HepG2 (cell line): ENCODE results near the gene VAC14. TPM values are rescaled to one million over a fixed set of nuclear protein-coding genes. Genes with fewer than 3 reads are reported as not detected.
A peak's percentile ranks its signal among the peaks of the same experiment; 100 is the strongest.

Source experiments
- ATAC-seq: fragments of 200-7000 bp; cut with Tn5 transposase; 3 replicates; pipeline ENCODE4 v1.9.1; 2020; ENCODE audit warnings: mild to moderate bottlenecking, moderate library complexity
- BruUV-seq: library from RNA; stranded (reverse); fragments of 400-500 nt; replicated peaks from 2 replicates; lab custom pipeline; 2021; lab: Mats Ljungman, UMichigan
- CTCF ChIA-PET: fragments of 300-600 bp; formaldehyde crosslinking; extraction: SDS; loops from one replicate; lab custom pipeline; 2021; ENCODE audit warnings: low total read pairs, inconsistent platforms, low intra/inter-chr PET ratio; lab: Yijun Ruan, JAX
- POLR2A ChIA-PET: fragments of 350-600 bp; sonication (Branson Sonifier 250); formaldehyde crosslinking; loops from one replicate; lab custom pipeline; 2020; ENCODE audit warnings: antibody characterized with exemption, inconsistent platforms; lab: Yijun Ruan, JAX
- DNase-seq: peaks from one replicate; pipeline ENCODE4 v3.0.0-alpha.2; 2015; ENCODE audit warnings: low spot score
- FAIRE-seq: peaks from 3 replicates; lab custom pipeline; 2011; peaks lifted over from hg19 to GRCh38; lab: Jason Lieb, UNC
- H2AFZ ChIP-seq: one replicate; pipeline ENCODE4 v1.6.1; 2011; ENCODE audit warnings: low read length, inconsistent platforms
- H3K27ac ChIP-seq: fragments of 300-600 bp; 3 replicates; pipeline ENCODE4 v1.8.0; 2011; ENCODE audit warnings: mixed run types, mild to moderate bottlenecking, mixed read lengths, low read length, inconsistent platforms; ENCODE audit not compliant: insufficient read depth; ENCODE audit errors: extremely low read length
- H3K27me3 ChIP-seq, 2 experiments: fragments of 200-600 bp in 1 of 2; 2 replicates in 1 of 2; 3 replicates in 1 of 2; pipeline versions ENCODE4 v1.6.0 to v1.8.0; 2011; ENCODE audit warnings: low read length in 2 of 2, mild to moderate bottlenecking in 2 of 2, moderate library complexity in 2 of 2, inconsistent platforms in 1 of 2; ENCODE audit not compliant: insufficient read depth in 2 of 2, control insufficient read depth in 1 of 2
- H3K36me3 ChIP-seq, 2 experiments: fragments of 200-600 bp in 1 of 2; replicated peaks in 1 of 2; 2 replicates in 1 of 2; 3 replicates in 1 of 2; pipeline versions ENCODE4 v1.5.1 to v1.8.0; 2011; ENCODE audit warnings: low read length in 2 of 2, inconsistent platforms in 1 of 2; ENCODE audit not compliant: insufficient read depth in 2 of 2, control insufficient read depth in 1 of 2
- H3K4me1 ChIP-seq: 2 replicates; pipeline ENCODE4 v1.5.1; 2012; ENCODE audit warnings: low read length, inconsistent platforms; ENCODE audit not compliant: insufficient read depth
- H3K4me2 ChIP-seq: 2 replicates; pipeline ENCODE4 v1.6.0; 2011; ENCODE audit warnings: low read depth, low read length, inconsistent platforms
- H3K4me3 ChIP-seq, 3 experiments: fragments of 200-600 bp in 1 of 3; sonication (generic), shearing (Covaris generic) in 1 of 3; replicated peaks in 1 of 3; 2 replicates each; pipeline ENCODE4 v1.5.1; 2011 to 2016; ENCODE audit warnings: low read length in 3 of 3, inconsistent platforms in 2 of 3, low read depth in 2 of 3, mild to moderate bottlenecking in 2 of 3, control low read depth in 1 of 3, mixed read lengths in 1 of 3; ENCODE audit not compliant: insufficient read depth in 1 of 3
- H3K79me2 ChIP-seq: one replicate; pipeline ENCODE4 v1.6.1; 2011; ENCODE audit warnings: low read length, inconsistent platforms; ENCODE audit not compliant: insufficient read depth
- H3K9ac ChIP-seq: 2 replicates; pipeline ENCODE4 v1.6.0; 2011; ENCODE audit warnings: mild to moderate bottlenecking, low read depth, low read length, inconsistent platforms; ENCODE audit not compliant: insufficient read depth
- H3K9me3 ChIP-seq: 2 replicates; pipeline ENCODE4 v1.5.1; 2012; ENCODE audit warnings: mild to moderate bottlenecking, low read length
- H4K20me1 ChIP-seq: 2 replicates; pipeline ENCODE4 v1.6.0; 2011; ENCODE audit warnings: inconsistent platforms, mild to moderate bottlenecking, low read length, moderate library complexity; ENCODE audit not compliant: insufficient read depth
- ERF ChIP-seq: IDR thresholded peaks from 2 replicates; pipeline ENCODE4 v1.6.1; 2018; ENCODE audit warnings: missing biosample characterization, missing genetic modification reagents
- FOSL2 ChIP-seq: sonication (generic); formaldehyde crosslinking; IDR thresholded peaks from 2 replicates; pipeline ENCODE4 v1.4.0; 2020; ENCODE audit warnings: missing genetic modification reagents
- HNRNPUL1 ChIP-seq: fragments of 200-400 bp; formaldehyde crosslinking; IDR thresholded peaks from 2 replicates; pipeline ENCODE4 v1.6.1; 2017; ENCODE audit warnings: low read depth, mild to moderate bottlenecking, low read length, moderate library complexity
- ISL2 ChIP-seq: sonication (generic); formaldehyde crosslinking; IDR thresholded peaks from 2 replicates; pipeline ENCODE4 v1.5.0; 2020; ENCODE audit warnings: missing genetic modification reagents
- MYNN ChIP-seq: sonication (generic); formaldehyde crosslinking; IDR thresholded peaks from 2 replicates; pipeline ENCODE4 v1.4.0; 2020; ENCODE audit warnings: mild to moderate bottlenecking, low read depth, missing genetic modification reagents
- SNAPC4 ChIP-seq: sonication (generic); formaldehyde crosslinking; IDR thresholded peaks from 2 replicates; pipeline ENCODE4 v1.4.0; 2020; ENCODE audit warnings: mild to moderate bottlenecking, missing genetic modification reagents
- TERF1 ChIP-seq: sonication (generic); formaldehyde crosslinking; IDR thresholded peaks from 2 replicates; pipeline ENCODE4 v1.8.0; 2022; ENCODE audit warnings: mild to moderate bottlenecking, missing genetic modification reagents, moderate library complexity
- TGIF2 ChIP-seq: IDR thresholded peaks from 2 replicates; pipeline ENCODE4 v1.6.1; 2016; ENCODE audit warnings: control low read depth, missing compliant biosample characterization
- ZBTB39 ChIP-seq: sonication (generic); formaldehyde crosslinking; IDR thresholded peaks from 2 replicates; pipeline ENCODE4 v1.5.0; 2020; ENCODE audit warnings: missing genetic modification reagents
- ZFP82 ChIP-seq: sonication (generic); formaldehyde crosslinking; IDR thresholded peaks from 2 replicates; pipeline ENCODE4 v1.5.1; 2020; ENCODE audit warnings: mild to moderate bottlenecking, missing genetic modification reagents, borderline replicate concordance
- ZNF333 ChIP-seq: sonication (generic); formaldehyde crosslinking; IDR thresholded peaks from 2 replicates; pipeline ENCODE4 v1.4.0; 2020; ENCODE audit warnings: mild to moderate bottlenecking, missing genetic modification reagents, borderline replicate concordance
- ZNF784 ChIP-seq: sonication (generic); formaldehyde crosslinking; IDR thresholded peaks from 2 replicates; pipeline ENCODE4 v1.5.1; 2020; ENCODE audit warnings: missing genetic modification reagents, mild to moderate bottlenecking, borderline replicate concordance
- WGBS: methylation state at CpG from one replicate; pipeline ENCODE4 v1.1.6; 2017; ENCODE audit warnings: low lambda C conversion rate; 5-methylcytosine and 5-hydroxymethylcytosine counted together
- in situ Hi-C: cut with HindIII; loops from 2 replicates; pipeline ENCODE4 v1.10.0; 2017; ENCODE audit warnings: low pct_unique_long_range_greater_than_20kb; ENCODE audit not compliant: extremely low pct_ligation_motif_present
- intact Hi-C: fragments of 100-400 bp; cut with micrococcal nuclease; formaldehyde crosslinking; loops from one replicate; pipeline ENCODE4 v1.10.0; 2022; ENCODE audit not compliant: unreplicated experiment
- polyA plus RNA-seq, 8 experiments: library from polyadenylated mRNA; depleted of rRNA in 3 of 8; stranded (reverse) in 7 of 8; unstranded in 1 of 8; fragments of >200 nt; fragmentation: Illumina TruSeq in 4 of 8; extraction: Trizol in 4 of 8; gene quantifications; 2 replicates each; pipeline versions ENCODE4 v1.2.1 to v1.2.3, GENCODE V29; 2011 to 2016; ENCODE audit warnings: low read depth in 4 of 8, missing spikeins in 1 of 8, mixed read lengths in 1 of 8; ENCODE audit not compliant: insufficient read depth in 1 of 8
- total RNA-seq, 5 experiments: library from RNA; depleted of rRNA; stranded (reverse); fragments of >200 nt; fragmentation: Illumina TruSeq; extraction: Trizol; gene quantifications; 2 replicates each; pipeline ENCODE4 v1.2.3, GENCODE V29; 2016; ENCODE audit warnings: low read depth in 1 of 5

The VAC14 gene
- total and polyA plus RNA-seq, 2 of the 13 experiments (the other 11 are each of a cell fraction or from before 2014, with no cell fraction given): 23.5 to 24.6 TPM

GRCh38 chr16:70681382-70682238, 119.3 kb downstream of the VAC14 start:
- WGBS: 0% methylated on average over 4 of the region's 13 CpGs
- Histone ChIP-seq H3K4me1 (peaks cover 45% of the 10 kb centered on the region), H3K36me3 (peaks cover 39 to 48% of the 10 kb centered on the region in 2 experiments), H3K9me3 (no peaks in the 10 kb centered on the region), H3K27ac (peak overlapping the region; percentile 91), H4K20me1 (peaks cover 16% of the 10 kb centered on the region; the same call in 1 of the 2 replicates), H3K27me3 (no peaks in the 10 kb centered on the region; a peak in 1 of 5 replicates), H3K79me2 (peaks cover 55% of the 10 kb centered on the region), H3K4me2 (peak overlapping the region; percentile 100), H3K4me3 (peak overlapping the region; percentile 86 to 93 (median 91)), H3K9ac (peak overlapping the region; percentile 95), H2AFZ (no peak overlapping the region)
- no TSS peak for BruUV-seq
- ChIA-PET POLR2A (interaction anchor here (0.6 to 18.7 kb wide), 31 partner anchors 9 to 335 kb away, joined by 3 to 536 read pairs (median 8); partner anchors contain the start of genes COG4 and SF3B3), CTCF (interaction anchor here (1.0 to 3.0 kb wide), 3 partner anchors 57 to 89 kb away, joined by 13 to 21 read pairs (median 19); no protein-coding TSS in a partner anchor)
- DNase-seq (peak; percentile 92), ATAC-seq (peak; percentile 75), FAIRE-seq (peak; percentile 96)
- in situ Hi-C loops: no loop called here
- intact Hi-C loops: loop anchor here (1.0 to 2.0 kb wide), 5 partner anchors 22 to 90 kb away; no protein-coding TSS in a partner anchor
- TF ChIP-seq ZNF333 (CRISPR knock-in tag) (peak; percentile 49; the same call in 1 of the 2 replicates), FOSL2 (CRISPR knock-in tag) (peak; percentile 60), ZNF784 (no peak; the same call in 1 of the 2 replicates), ERF (CRISPR knock-in tag) (peak; percentile 42; the same call in 1 of the 2 replicates), ZFP82 (CRISPR knock-in tag) (no peak), TGIF2 (CRISPR knock-in tag) (peak; percentile 47; the same call in 1 of the 2 replicates), MYNN (CRISPR knock-in tag) (0 out of 2 replicates have a peak, but pooled peaks have one; percentile 23), SNAPC4 (CRISPR knock-in tag) (peak; percentile 88; the same call in 1 of the 2 replicates), TERF1 (CRISPR knock-in tag) (no peak), HNRNPUL1 (no peak), ZBTB39 (CRISPR knock-in tag) (peak; percentile 83; the same call in 1 of the 2 replicates), ISL2 (CRISPR knock-in tag) (peak; percentile 75)
